Ishikawa (cell line): ENCODE results near the gene DTWD2.

Experiments used
- CEBPB ChIP-seq: IDR thresholded peaks from 2 replicates; pipeline ENCODE4 v1.6.1; 2012
- CREB1 ChIP-seq: IDR thresholded peaks from 2 replicates; pipeline ENCODE4 v1.6.1; 2012; ENCODE audit warnings: low read depth
- EGR1 ChIP-seq: IDR thresholded peaks from 2 replicates; pipeline ENCODE4 v1.6.1; 2012
- EP300 ChIP-seq: IDR thresholded peaks from 2 replicates; pipeline ENCODE4 v1.6.1; 2012; ENCODE audit warnings: borderline replicate concordance
- FOXM1 ChIP-seq: IDR thresholded peaks from 2 replicates; pipeline ENCODE4 v1.6.1; 2012; ENCODE audit warnings: low read depth, borderline replicate concordance
- NFIC ChIP-seq: IDR thresholded peaks from 2 replicates; pipeline ENCODE4 v1.6.1; 2012
- RAD21 ChIP-seq: IDR thresholded peaks from 2 replicates; pipeline ENCODE4 v1.6.1; 2012; ENCODE audit warnings: low read depth
- TAF1 ChIP-seq: IDR thresholded peaks from 2 replicates; pipeline ENCODE4 v1.6.1; 2012; ENCODE audit warnings: low read depth, mild to moderate bottlenecking
- TCF12 ChIP-seq: IDR thresholded peaks from 2 replicates; pipeline ENCODE4 v1.6.1; 2012; ENCODE audit warnings: low read depth
- TEAD4 ChIP-seq: IDR thresholded peaks from 2 replicates; pipeline ENCODE4 v1.6.1; 2012
- YY1 ChIP-seq: IDR thresholded peaks from 2 replicates; pipeline ENCODE4 v1.6.1; 2012; ENCODE audit warnings: low read depth
- ZBTB7A ChIP-seq: IDR thresholded peaks from 2 replicates; pipeline ENCODE4 v1.6.1; 2012; ENCODE audit warnings: low read depth
- TF ChIP-seq, protein P1 (sequence below): IDR thresholded peaks from 2 replicates; pipeline ENCODE4 v1.6.1; 2012; ENCODE audit warnings: low read depth, mild to moderate bottlenecking
- TF ChIP-seq, protein P2 (sequence below): IDR thresholded peaks from 2 replicates; pipeline ENCODE4 v1.6.1; 2012
- TF ChIP-seq, protein P3 (sequence below): IDR thresholded peaks from 2 replicates; pipeline ENCODE4 v1.6.1; 2012

The DTWD2 gene

DNA sequence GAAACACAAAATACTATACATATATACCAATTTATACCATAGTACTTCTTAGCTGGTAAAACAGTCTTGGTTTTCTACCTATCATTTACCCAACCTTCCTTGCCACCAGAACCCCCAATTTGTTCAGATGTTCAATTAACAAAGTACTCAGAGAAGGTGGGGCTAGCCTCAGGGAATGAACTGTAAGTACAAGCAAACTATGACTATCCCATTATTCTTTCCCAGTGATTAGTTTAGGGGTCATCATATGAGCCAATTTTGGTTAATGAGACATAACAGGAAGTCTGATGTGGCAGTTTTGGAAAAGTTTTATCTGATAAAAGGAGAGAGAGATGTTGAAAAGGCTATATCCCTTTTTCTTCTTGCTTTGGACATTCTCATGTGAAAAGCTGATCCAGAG lies 125.8 kb downstream of the DTWD2 start:
- TF ChIP-seq EP300 (no peak), EGR1 (no peak)

DNA sequence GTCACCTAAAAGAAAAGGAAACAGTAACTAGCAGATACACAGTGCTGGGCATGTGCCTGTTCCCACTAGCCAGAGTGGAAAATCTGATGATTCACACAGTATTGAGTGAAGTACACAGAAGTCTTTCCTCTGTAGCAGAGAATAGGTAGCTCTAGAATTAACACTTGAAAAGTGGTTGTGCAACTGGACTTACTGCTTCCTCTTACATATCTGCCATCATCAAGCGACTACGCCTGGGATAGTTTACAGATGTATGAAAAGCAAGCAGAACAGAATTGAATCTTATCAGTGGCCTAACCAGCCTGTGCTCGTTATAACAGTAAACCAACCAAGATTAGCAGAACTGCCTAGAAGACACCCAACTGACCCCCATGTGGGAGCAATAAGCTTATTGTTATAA lies 130.6 kb downstream of the DTWD2 start:
- TF ChIP-seq EP300 (no peak), TAF1 (no peak), CEBPB (no peak)
- TF ChIP-seq, protein P1, sequence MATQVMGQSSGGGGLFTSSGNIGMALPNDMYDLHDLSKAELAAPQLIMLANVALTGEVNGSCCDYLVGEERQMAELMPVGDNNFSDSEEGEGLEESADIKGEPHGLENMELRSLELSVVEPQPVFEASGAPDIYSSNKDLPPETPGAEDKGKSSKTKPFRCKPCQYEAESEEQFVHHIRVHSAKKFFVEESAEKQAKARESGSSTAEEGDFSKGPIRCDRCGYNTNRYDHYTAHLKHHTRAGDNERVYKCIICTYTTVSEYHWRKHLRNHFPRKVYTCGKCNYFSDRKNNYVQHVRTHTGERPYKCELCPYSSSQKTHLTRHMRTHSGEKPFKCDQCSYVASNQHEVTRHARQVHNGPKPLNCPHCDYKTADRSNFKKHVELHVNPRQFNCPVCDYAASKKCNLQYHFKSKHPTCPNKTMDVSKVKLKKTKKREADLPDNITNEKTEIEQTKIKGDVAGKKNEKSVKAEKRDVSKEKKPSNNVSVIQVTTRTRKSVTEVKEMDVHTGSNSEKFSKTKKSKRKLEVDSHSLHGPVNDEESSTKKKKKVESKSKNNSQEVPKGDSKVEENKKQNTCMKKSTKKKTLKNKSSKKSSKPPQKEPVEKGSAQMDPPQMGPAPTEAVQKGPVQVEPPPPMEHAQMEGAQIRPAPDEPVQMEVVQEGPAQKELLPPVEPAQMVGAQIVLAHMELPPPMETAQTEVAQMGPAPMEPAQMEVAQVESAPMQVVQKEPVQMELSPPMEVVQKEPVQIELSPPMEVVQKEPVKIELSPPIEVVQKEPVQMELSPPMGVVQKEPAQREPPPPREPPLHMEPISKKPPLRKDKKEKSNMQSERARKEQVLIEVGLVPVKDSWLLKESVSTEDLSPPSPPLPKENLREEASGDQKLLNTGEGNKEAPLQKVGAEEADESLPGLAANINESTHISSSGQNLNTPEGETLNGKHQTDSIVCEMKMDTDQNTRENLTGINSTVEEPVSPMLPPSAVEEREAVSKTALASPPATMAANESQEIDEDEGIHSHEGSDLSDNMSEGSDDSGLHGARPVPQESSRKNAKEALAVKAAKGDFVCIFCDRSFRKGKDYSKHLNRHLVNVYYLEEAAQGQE: no peak

DNA sequence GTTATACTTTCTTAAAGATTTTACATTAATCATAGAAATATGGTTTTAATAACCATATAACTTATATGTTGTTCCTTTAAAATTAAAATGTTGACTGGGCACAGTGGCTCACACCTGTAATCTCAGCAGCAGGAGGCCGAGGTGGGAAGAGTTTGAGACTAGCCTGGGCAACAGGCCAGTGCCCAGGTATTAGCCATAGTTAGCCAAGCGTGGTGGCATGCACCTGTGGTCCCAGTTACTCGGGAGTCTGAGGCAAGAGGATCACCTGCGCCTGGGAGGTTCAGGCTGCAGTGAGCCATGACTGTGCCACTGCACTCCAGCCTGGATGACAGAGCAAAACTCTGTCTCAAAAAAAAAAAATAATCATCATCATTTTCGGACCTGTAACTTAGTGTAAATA lies 133.5 kb downstream of the DTWD2 start:
- peak; percentile 64 for TF ChIP-seq TEAD4
- no peak for TF ChIP-seq TAF1
- TF ChIP-seq FOXM1: no peak
- no peak for TF ChIP-seq CEBPB
- peak; percentile 79; the same call in 1 of the 2 replicates for TF ChIP-seq EP300
- TF ChIP-seq, protein P2, sequence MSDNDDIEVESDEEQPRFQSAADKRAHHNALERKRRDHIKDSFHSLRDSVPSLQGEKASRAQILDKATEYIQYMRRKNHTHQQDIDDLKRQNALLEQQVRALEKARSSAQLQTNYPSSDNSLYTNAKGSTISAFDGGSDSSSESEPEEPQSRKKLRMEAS: peak; percentile 47; the same call in 1 of the 2 replicates
- TF ChIP-seq, protein P3, sequence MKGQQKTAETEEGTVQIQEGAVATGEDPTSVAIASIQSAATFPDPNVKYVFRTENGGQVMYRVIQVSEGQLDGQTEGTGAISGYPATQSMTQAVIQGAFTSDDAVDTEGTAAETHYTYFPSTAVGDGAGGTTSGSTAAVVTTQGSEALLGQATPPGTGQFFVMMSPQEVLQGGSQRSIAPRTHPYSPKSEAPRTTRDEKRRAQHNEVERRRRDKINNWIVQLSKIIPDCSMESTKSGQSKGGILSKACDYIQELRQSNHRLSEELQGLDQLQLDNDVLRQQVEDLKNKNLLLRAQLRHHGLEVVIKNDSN: 0 out of 2 replicates have a peak, but pooled peaks have one; percentile 8
- TF ChIP-seq EGR1: no peak
- TF ChIP-seq CREB1: no peak
- TF ChIP-seq TCF12: peak; percentile 94
- TF ChIP-seq, protein P1: no peak
- TF ChIP-seq ZBTB7A: no peak
- TF ChIP-seq YY1: no peak
- no peak for TF ChIP-seq RAD21
- TF ChIP-seq NFIC: peak; percentile 78

DNA sequence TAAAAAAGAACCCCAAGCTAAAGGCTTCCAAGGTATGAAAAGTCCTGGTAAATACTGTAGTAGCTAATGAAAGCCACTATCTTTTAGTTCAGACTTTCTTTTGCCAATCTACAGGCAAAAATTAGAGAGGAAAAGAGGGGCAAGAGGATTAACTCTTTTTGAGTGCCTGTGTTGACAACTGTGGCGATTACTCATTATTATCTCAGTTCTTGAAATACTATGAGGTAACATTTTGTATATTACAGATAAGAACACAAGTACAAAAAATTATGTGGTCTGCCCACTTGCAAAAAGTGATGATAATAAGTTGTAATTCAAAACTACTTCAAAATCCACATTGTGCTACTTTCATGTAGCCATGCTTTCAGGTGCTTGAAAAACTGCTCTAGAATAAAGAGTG lies 144.0 kb downstream of the DTWD2 start:
- TF ChIP-seq, protein P1: no peak
- TF ChIP-seq RAD21 (no peak), EP300 (no peak), NFIC (no peak), ZBTB7A (no peak)

DNA sequence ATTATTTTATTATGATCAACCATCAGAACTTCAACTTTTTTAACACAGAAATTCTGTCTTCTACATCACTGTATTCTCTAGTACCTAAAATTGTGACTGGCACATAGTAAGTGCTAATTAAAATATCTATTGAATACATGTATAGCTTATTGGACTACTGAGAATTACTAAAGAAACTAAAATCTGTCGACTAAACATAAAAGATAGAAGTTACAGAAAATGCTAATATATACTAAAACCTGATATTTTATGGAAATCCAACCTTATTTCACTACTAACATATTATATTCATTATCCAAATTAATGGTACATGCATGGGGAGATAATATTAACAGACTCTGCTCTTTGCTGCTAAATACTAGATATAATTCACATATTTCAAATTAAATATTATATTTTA lies 153.6 kb downstream of the DTWD2 start:
- TF ChIP-seq YY1: no peak
- no peak for TF ChIP-seq EGR1
- TF ChIP-seq RAD21: no peak
- no peak for TF ChIP-seq ZBTB7A
- TF ChIP-seq, protein P2: no peak
- no peak for TF ChIP-seq NFIC
- no peak for TF ChIP-seq CREB1

DNA sequence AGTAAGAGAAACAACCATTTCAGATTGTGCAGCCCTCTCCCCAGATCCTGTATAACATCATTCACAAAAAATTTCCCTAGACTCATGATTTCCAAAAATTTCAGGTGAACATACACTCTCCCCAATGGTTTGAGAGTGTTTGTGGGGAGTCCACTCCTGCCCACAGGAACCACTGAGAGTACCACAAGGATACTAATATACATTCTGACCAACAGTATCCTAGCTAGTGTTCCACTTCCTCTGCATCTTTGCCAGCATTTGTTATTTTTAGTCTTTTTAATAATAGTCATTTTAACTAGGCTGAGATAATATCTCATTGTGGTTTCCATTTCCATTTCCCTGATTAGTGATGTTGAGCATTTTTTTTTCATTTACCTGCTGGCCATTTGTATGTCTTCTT lies 155.4 kb downstream of the DTWD2 start:
- no peak for TF ChIP-seq CEBPB
- TF ChIP-seq NFIC: no peak
- no peak for TF ChIP-seq EP300
- TF ChIP-seq, protein P1: no peak
- TF ChIP-seq, protein P3: no peak
